Femur (tissue), 1 donor: Measurements from ENCODE around the gene LRIG1.
"Not testable (repeated sequence)": the region's sequence is repeated elsewhere in the genome, so short reads cannot be mapped to it uniquely, and the experiment has no call there.

Experiments
- DNase-seq: peaks from one replicate; pipeline ENCODE4 v3.0.0-alpha.2; 2017

LRIG1 gene

DNA sequence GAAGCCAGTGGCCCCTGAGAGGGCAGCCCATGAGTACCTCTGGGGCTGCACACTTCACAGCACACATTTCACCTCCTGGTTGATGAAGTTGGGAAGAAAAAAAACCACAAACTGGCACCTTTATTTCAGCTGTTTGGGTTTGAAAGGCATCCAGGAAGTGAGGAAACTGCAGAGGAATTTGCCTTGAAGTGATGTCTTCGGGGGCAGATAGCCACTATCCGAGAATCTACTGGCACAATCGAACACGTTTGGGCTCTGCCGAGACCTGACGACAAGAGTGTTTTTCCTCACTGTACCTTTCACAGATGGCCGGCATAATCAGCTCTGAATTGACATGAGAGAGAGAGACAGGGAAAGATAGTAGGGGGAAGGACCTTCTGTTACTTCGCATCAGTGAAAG, 59.7 kb downstream of the LRIG1 start:
- DNase-seq, result no peak

GRCh38 chr3:66439666-66440344, 61.0 kb downstream of the LRIG1 start:
- no peak for DNase-seq

GRCh38 chr3:66438046-66438445, 62.8 kb downstream of the LRIG1 start:
- DNase-seq, result no peak

DNA sequence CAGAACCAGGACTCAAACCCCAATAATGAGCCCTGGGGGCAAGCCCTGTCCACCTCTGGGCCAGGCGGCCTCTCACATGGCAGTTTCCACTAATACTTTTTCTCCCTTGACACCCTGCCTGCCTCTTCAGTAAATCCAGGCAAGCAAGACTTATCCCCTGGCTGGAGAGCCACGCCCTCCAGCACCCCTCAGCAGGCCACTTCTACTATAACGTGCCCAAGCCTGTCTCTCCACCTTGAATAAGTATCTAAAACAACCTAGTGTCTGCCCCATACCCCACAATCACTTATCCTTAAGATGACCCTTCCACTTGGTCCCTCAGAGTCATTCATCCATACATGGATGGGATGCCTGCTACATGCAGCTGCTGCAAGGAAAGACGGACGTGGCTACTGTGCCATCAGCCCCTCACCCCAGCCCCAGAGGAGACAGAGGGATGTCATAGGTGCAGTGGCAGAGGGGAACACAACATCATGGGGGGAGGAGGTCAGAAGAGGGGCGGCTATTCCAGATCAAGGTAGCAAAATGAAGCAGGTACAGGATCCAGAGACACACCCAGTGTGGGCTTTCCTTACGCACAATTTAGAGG, 63.4 kb downstream of the LRIG1 start:
- no peak for DNase-seq

- DNase-seq, result no peak
These were observed 64.8 kb downstream of the LRIG1 start for GRCh38 chr3:66435989-66436388.

DNA sequence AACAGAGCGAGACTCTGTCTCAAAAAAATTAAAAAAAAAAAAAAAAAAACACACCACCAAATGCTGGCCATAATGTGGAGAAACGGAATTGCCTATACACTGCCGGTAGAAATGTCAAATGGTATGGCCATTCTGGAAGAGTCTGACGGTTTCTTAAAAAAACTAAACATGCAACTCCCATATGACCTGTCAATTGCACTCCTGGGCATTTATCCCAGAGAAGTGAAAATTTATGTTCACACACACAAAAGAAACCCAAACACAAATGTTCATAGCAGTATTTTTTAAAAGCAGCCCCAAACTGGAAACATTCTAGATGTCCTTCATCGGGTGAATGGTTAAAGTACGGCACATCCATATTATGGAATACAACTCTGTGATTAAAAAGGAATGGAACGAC, 66.1 kb downstream of the LRIG1 start:
- no peak for DNase-seq

DNA sequence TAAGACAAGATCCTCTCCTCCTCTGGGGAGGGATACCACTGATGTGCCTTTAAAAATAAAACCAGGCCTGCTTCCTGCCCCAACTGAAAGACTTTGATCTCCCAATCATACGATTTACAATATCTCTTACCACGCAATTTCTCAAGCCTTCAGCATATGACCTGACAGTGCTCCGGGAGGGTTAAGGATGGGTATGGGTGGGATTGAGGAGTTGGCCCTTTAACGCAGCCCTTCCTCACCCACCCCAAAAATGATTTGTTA, 67.4 kb downstream of the LRIG1 start:
- no peak for DNase-seq

GRCh38 chr3:66432767-66433521, 67.9 kb downstream of the LRIG1 start:
- DNase-seq, result no peak

DNA sequence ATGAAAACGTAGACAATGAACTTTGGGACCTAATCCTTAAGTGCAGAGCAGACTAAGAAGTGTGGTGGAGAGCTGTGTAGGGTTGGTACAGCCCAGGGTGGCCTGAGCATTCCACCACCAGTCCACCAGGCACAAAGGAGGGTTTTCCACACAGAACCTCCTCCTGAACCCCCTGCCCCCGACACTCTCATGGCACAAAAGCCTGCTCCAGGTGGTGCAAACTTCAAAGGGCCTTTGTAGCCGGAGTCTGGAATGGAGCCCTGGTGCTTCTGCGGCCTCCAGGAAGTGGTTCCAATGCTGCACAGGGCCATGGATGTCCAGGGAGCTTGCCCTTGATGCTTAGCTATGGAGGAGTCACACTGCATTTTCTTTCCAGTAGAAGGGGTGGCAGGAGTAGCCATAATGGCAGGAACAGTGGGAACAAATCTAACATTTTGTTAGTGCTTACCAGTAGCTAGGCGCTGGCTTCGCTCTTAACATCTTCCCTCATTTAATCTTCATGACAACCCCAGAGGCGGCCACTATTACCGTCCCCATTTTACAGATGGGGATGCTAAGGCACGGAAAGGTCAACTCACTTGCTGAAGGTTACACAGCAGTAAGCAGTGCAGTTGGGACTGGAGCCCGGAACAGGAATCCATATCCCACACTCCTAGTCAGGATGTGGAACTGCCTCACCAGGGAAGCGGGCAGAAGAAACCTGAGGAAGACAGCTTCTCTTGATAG, 68.6 kb downstream of the LRIG1 start:
- no peak for DNase-seq

DNA sequence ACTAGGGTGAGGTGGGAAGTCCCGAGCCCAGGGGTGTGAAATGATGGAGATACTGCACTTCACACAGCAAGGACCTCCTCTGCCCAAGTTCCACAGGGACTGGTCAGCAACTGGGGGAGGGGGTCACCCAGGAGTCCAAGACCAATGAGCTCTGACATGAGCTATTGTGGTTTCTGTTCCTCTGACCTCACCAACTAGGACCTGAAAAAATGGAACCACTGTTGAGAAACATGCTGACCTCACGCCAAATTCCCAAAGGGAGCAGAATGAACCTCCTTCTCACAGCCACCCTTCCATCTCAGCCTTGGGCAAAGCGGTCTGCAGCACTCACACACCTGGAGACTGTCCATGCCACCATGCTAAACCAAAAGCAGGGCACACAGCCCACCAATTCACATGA, 69.3 kb downstream of the LRIG1 start:
- DNase-seq, result no peak

GRCh38 chr3:66430876-66431275, 69.9 kb downstream of the LRIG1 start:
- no peak for DNase-seq

- DNase-seq, result peak; percentile 79
These were observed 72.1 kb downstream of the LRIG1 start for GRCh38 chr3:66428733-66429132.

GRCh38 chr3:66427951-66428474, 72.8 kb downstream of the LRIG1 start:
- DNase-seq, result peak; percentile 13

DNA sequence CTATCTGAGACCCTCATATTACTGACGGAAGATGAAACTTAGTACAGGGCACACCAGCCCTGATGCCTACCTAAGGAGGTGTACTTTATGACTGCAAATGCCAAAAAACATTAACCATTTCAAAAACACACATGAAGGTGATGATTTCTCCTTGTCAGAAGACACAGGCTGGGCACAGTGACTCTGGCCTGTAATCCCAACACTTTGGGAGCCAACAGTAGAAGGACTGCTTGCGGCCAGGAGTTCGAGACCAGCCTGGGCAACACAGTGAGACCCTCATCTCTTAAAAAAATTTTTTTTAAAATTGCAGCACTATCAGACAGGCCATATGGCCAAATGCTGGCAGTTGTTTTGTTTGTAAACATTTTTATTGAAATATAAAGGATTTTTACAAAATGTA, 73.5 kb downstream of the LRIG1 start:
- DNase-seq, result no peak

GRCh38 chr3:66426135-66426534, 74.7 kb downstream of the LRIG1 start:
- DNase-seq, result no peak

DNA sequence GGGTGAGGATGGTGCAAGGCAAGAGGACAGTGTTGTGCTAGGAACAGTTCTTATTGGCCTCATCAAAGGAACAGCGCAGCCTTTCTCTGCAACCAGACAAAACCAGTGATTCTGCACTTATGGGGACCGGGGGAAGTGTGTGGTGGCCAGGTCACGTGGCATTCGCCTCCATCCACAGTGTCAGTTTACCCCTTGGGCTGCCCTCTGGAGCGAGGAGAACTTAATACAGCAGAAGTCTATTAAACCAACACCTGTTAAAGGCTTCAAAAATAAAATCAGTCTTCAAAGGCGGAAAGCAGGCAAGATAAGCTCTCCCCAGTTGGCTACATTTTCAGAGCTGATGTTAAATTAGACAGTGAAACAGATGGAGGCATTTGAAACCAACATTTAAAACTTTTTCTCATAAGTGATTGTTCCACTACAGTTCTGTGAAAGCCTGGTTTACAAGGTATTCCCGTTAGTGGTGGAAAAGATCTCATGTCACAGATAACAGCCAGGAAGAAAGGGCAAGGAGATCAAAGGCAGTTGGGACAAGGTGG, 75.2 kb downstream of the LRIG1 start:
- peak; percentile 25 for DNase-seq

DNA sequence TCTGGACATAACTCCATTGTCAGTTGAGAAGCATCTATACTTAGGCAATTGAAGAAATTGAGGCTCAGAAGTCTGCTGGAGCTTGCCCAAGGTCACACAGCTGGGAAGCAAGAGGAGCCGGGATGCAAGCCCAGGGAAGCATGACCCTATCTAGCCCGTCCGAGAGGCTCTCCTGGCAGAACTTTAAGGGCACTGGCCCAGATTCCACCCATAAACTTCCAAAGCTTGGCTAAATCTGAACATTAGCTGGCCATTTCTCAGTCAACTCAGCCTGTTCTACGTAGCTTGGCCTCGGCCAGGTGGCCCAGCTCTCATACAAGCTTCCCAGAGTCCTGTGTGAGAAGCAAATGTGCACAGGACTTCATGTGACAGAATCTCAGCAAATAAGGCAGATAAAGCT, 75.8 kb downstream of the LRIG1 start:
- peak; percentile 42 for DNase-seq

DNA sequence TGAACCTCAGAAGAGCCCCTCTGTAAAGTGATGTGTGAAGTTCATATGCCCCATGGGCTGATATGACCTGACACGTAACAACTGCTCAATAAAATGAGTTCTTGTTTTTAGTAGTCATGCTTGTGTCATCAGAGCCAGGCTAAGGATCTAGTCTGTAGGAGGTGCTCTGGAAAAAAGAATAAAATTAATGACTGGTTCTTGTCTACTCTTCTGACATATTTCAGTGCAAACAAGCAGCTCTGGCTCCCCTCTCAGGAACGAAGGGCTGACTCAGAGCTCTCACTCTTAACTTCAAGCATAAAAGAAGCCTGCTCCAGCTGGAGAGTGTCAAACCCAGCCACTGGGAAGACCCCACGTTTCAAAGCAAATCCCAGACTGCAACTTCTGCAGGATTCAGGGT, 77.0 kb downstream of the LRIG1 start:
- no peak for DNase-seq

DNA sequence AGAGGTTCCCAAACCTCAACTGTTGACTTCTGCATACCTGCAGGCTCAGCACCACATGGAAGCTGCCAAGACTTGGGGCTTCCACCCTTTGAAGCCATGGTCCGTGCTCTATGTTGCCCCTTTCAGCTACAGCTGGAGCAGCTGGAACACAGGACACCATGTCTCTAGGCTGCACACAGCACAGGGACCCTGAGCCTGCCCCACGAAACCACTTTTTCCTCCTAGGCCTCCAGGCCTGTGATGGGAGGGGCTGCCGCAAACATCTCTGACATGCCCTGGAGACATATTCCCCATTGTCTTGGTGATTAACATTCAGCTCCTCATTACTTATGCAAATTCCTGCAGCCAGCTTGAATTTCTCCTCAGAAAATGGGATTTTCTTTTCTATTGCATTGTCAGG, 78.9 kb downstream of the LRIG1 start:
- DNase-seq, result not testable (repeated sequence)

GRCh38 chr3:66421144-66421543, 79.7 kb downstream of the LRIG1 start:
- DNase-seq, result not testable (repeated sequence)

DNA sequence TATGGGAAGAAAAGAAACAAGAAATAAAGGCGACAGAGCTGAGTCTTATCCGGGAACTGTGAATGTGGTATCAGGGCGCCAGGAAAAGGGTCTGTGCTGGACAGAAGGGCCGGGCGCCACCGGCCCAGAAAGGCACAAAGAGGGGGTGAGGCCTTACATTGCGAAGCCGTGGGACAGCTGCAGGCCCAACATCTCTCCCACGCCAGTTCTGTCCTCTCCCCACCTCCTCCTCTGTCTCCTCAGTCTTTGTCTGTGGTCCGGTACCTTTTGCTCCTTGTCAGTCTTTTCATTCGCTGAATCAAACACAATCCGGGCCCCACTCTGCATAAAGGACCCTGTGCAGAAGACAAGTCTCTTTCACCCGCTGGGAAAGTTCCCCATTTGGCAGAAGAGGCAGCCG, 81.8 kb downstream of the LRIG1 start:
- DNase-seq, result no peak

- no peak for DNase-seq
These were observed 82.3 kb downstream of the LRIG1 start for GRCh38 chr3:66418475-66418931.
